GF-D8 (cell line): ENCODE data around the gene AGL.
"Not testable (repeated sequence)": the region's sequence is repeated elsewhere in the genome, so short reads cannot be mapped to it uniquely, and the experiment has no call there.

Experiments
- DNase-seq: peaks from one replicate; lab custom pipeline; 2025; lab: John Stamatoyannopoulos, UW

Gene AGL

GRCh38 chr1:99851850-99852454 lies 1.8 kb downstream of the AGL start:
- no peak for DNase-seq

GRCh38 chr1:99852648-99853047 lies 2.5 kb downstream of the AGL start:
- no peak for DNase-seq

GRCh38 chr1:99855914-99856450 lies 5.8 kb downstream of the AGL start:
- DNase-seq: no peak

- not testable (repeated sequence) for DNase-seq
Observed at GRCh38 chr1:99857041-99857440, 6.9 kb downstream of the AGL start.

- no peak for DNase-seq
Observed at GRCh38 chr1:99858286-99858685, 8.1 kb downstream of the AGL start.

- no peak for DNase-seq
Observed at GRCh38 chr1:99858881-99859280, 8.7 kb downstream of the AGL start.

- no peak for DNase-seq
Observed at GRCh38 chr1:99860703-99861102, 10.5 kb downstream of the AGL start.

- DNase-seq: no peak
Observed at GRCh38 chr1:99867682-99868081, 17.5 kb downstream of the AGL start.

- peak; percentile 5 for DNase-seq
Observed at GRCh38 chr1:99869304-99869703, 19.1 kb downstream of the AGL start.

- DNase-seq: no peak
Observed at GRCh38 chr1:99869723-99870122, 19.6 kb downstream of the AGL start.

GRCh38 chr1:99872063-99872462 lies 21.9 kb downstream of the AGL start:
- DNase-seq: no peak

- no peak for DNase-seq
Observed at GRCh38 chr1:99877568-99877967, 27.4 kb downstream of the AGL start.

- DNase-seq: no peak
Observed at GRCh38 chr1:99886179-99886578, 36.0 kb downstream of the AGL start.

GRCh38 chr1:99886841-99887240 lies 36.7 kb downstream of the AGL start:
- DNase-seq: no peak

- no peak for DNase-seq
Observed at GRCh38 chr1:99887890-99888289, 37.7 kb downstream of the AGL start.

- no peak for DNase-seq
Observed at GRCh38 chr1:99891997-99892396, 41.8 kb downstream of the AGL start.

GRCh38 chr1:99903278-99903677 lies 53.1 kb downstream of the AGL start:
- DNase-seq: not testable (repeated sequence)

- DNase-seq: no peak
Observed at GRCh38 chr1:99906535-99906934, 56.4 kb downstream of the AGL start.

- DNase-seq: no peak
Observed at GRCh38 chr1:99917214-99917613, 67.1 kb downstream of the AGL start.

- no peak for DNase-seq
Observed at GRCh38 chr1:99919220-99919619, 69.1 kb downstream of the AGL start.

GRCh38 chr1:99934801-99935200 lies 84.6 kb downstream of the AGL start:
- no peak for DNase-seq

GRCh38 chr1:99935534-99935933 lies 85.4 kb downstream of the AGL start:
- DNase-seq: no peak

- no peak for DNase-seq
Observed at GRCh38 chr1:99936071-99936470, 85.9 kb downstream of the AGL start.

GRCh38 chr1:99942723-99943122 lies 92.6 kb downstream of the AGL start:
- no peak for DNase-seq
